HG02610 (cell line): ENCODE data around the gene SCN9A.
"Not testable (repeated sequence)": the region's sequence is repeated elsewhere in the genome, so short reads cannot be mapped to it uniquely, and the experiment has no call there.

ENCODE experiments used
- ATAC-seq: cut with Tn5 transposase; IDR thresholded peaks from one replicate; pipeline ENCODE4 v1.9.1; 2021; ENCODE audit warnings: mild to moderate bottlenecking, moderate library complexity; ENCODE audit not compliant: unreplicated experiment

The SCN9A gene

GRCh38 chr2:166249318-166249717, 126.4 kb downstream of the SCN9A start:
- ATAC-seq = no peak

GRCh38 chr2:166246901-166247300, 128.8 kb downstream of the SCN9A start:
- no peak for ATAC-seq

GRCh38 chr2:166242309-166242708, 133.4 kb downstream of the SCN9A start:
- ATAC-seq = no peak

- no peak for ATAC-seq
Measured at GRCh38 chr2:166240387-166241313, 135.1 kb downstream of the SCN9A start.

- ATAC-seq = no peak
Measured at GRCh38 chr2:166239548-166239947, 136.2 kb downstream of the SCN9A start.

- no peak for ATAC-seq
Measured at GRCh38 chr2:166238176-166238575, 137.6 kb downstream of the SCN9A start.

- no peak for ATAC-seq
Measured at GRCh38 chr2:166234112-166234846, 141.5 kb downstream of the SCN9A start.

GRCh38 chr2:166233244-166233643, 142.5 kb downstream of the SCN9A start:
- ATAC-seq = no peak

- no peak for ATAC-seq
Measured at GRCh38 chr2:166230724-166231070, 145.0 kb downstream of the SCN9A start.

GRCh38 chr2:166230024-166230723, 145.6 kb downstream of the SCN9A start:
- ATAC-seq = no peak

GRCh38 chr2:166229678-166230023, 146.1 kb downstream of the SCN9A start:
- ATAC-seq = no peak

- ATAC-seq = no peak
Measured at GRCh38 chr2:166224197-166224596, 151.5 kb downstream of the SCN9A start.

GRCh38 chr2:166223298-166223697, 152.4 kb downstream of the SCN9A start:
- ATAC-seq = no peak

- ATAC-seq = no peak
Measured at GRCh38 chr2:166211079-166211478, 164.7 kb downstream of the SCN9A start.

- ATAC-seq = not testable (repeated sequence)
Measured at GRCh38 chr2:166209944-166210343, 165.8 kb downstream of the SCN9A start.

- not testable (repeated sequence) for ATAC-seq
Measured at GRCh38 chr2:166209367-166209766, 166.4 kb downstream of the SCN9A start.

GRCh38 chr2:166206153-166206552, 169.6 kb downstream of the SCN9A start:
- not testable (repeated sequence) for ATAC-seq

- ATAC-seq = no peak
Measured at GRCh38 chr2:166202778-166203177, 173.0 kb downstream of the SCN9A start.

- no peak for ATAC-seq
Measured at GRCh38 chr2:166197446-166197845, 178.3 kb downstream of the SCN9A start.

- no peak for ATAC-seq
Measured at GRCh38 chr2:166193407-166193806, 182.3 kb downstream of the SCN9A start.

- no peak for ATAC-seq
Measured at GRCh38 chr2:166188084-166188483, 187.7 kb downstream of the SCN9A start.

- ATAC-seq = no peak
Measured at GRCh38 chr2:166184789-166185188, 191.0 kb downstream of the SCN9A start.
